Progenitor cell of endocrine pancreas (in vitro differentiated cells): ENCODE results near the gene CENPK. TPM values are rescaled to one million over a fixed set of nuclear protein-coding genes. Genes with fewer than 3 reads are reported as not detected.

ENCODE experiments used
- DNase-seq: peaks from one replicate; pipeline ENCODE4 v3.0.0; 2021; ENCODE audit warnings: low spot score; ENCODE audit not compliant: unreplicated experiment
- H3K27ac Mint-ChIP-seq: 2 replicates; pipeline ENCODE4 v1.8.0; 2021; ENCODE audit warnings: mild to moderate bottlenecking, moderate library complexity, mixed read lengths
- H3K27me3 Mint-ChIP-seq: 2 replicates; pipeline ENCODE4 v1.8.0; 2021; ENCODE audit warnings: mixed read lengths
- H3K36me3 Mint-ChIP-seq: 2 replicates; pipeline ENCODE4 v1.8.0; 2022; ENCODE audit warnings: mixed read lengths; ENCODE audit not compliant: insufficient read depth
- H3K4me1 Mint-ChIP-seq: 2 replicates; pipeline ENCODE4 v1.8.0; 2021; ENCODE audit warnings: low read depth, mixed read lengths
- H3K4me3 Mint-ChIP-seq: 2 replicates; pipeline ENCODE4 v1.8.0; 2021; ENCODE audit warnings: low read depth, mild to moderate bottlenecking, moderate library complexity, mixed read lengths
- H3K9me3 Mint-ChIP-seq: 2 replicates; pipeline ENCODE4 v1.8.0; 2021; ENCODE audit warnings: low read depth, mixed read lengths
- CTCF ChIP-seq: fragments of 200-600 bp; sonication (generic); IDR thresholded peaks from one replicate; pipeline ENCODE4 v1.5.0; 2021; ENCODE audit warnings: antibody characterized with exemption, mild to moderate bottlenecking; ENCODE audit not compliant: unreplicated experiment
- total RNA-seq: library from RNA; stranded (reverse); gene quantifications from 2 replicates; pipeline ENCODE4 v1.2.1, GENCODE V29; 2021

The CENPK gene
- total RNA-seq, 1 donor from 2014 or later = 36.3 TPM

- no peak overlapping the region for H3K27ac Mint-ChIP-seq
- TF ChIP-seq CTCF = no peak
- H3K9me3 Mint-ChIP-seq = no peaks in the 10 kb centered on the region
- no peak for DNase-seq
- H3K27me3 Mint-ChIP-seq = no peaks in the 10 kb centered on the region
- peaks cover 5% of the 10 kb centered on the region for H3K36me3 Mint-ChIP-seq
- H3K4me1 Mint-ChIP-seq = no peaks in the 10 kb centered on the region
- H3K4me3 Mint-ChIP-seq = no peak overlapping the region
Observed at GRCh38 chr5:65544473-65544872, 18.5 kb downstream of the CENPK start.

GRCh38 chr5:65539827-65540226 is 23.1 kb downstream of the CENPK start:
- peaks cover 4% of the 10 kb centered on the region for H3K36me3 Mint-ChIP-seq
- no peaks in the 10 kb centered on the region for H3K4me1 Mint-ChIP-seq
- H3K27ac Mint-ChIP-seq = no peak overlapping the region
- H3K27me3 Mint-ChIP-seq = no peaks in the 10 kb centered on the region
- no peak for TF ChIP-seq CTCF
- no peak overlapping the region for H3K4me3 Mint-ChIP-seq
- no peak for DNase-seq
- no peaks in the 10 kb centered on the region for H3K9me3 Mint-ChIP-seq

GRCh38 chr5:65535529-65535987 is 27.4 kb downstream of the CENPK start:
- peaks cover 2% of the 10 kb centered on the region for H3K36me3 Mint-ChIP-seq
- no peaks in the 10 kb centered on the region for H3K9me3 Mint-ChIP-seq
- H3K27me3 Mint-ChIP-seq = no peaks in the 10 kb centered on the region
- no peaks in the 10 kb centered on the region for H3K4me1 Mint-ChIP-seq
- H3K27ac Mint-ChIP-seq = no peak overlapping the region
- no peak overlapping the region for H3K4me3 Mint-ChIP-seq
- DNase-seq = no peak
- TF ChIP-seq CTCF = no peak

- H3K36me3 Mint-ChIP-seq = peaks cover 2% of the 10 kb centered on the region
- H3K4me1 Mint-ChIP-seq = no peaks in the 10 kb centered on the region
- no peak for DNase-seq
- no peaks in the 10 kb centered on the region for H3K27me3 Mint-ChIP-seq
- H3K9me3 Mint-ChIP-seq = no peaks in the 10 kb centered on the region
- H3K4me3 Mint-ChIP-seq = no peak overlapping the region
- no peak for TF ChIP-seq CTCF
- H3K27ac Mint-ChIP-seq = no peak overlapping the region
Observed at GRCh38 chr5:65530904-65531303, 32.1 kb downstream of the CENPK start.

- Mint-ChIP-seq H3K27me3 (no peaks in the 10 kb centered on the region), H3K9me3 (no peaks in the 10 kb centered on the region), H3K4me3 (no peak overlapping the region), H3K4me1 (no peaks in the 10 kb centered on the region), H3K27ac (no peak overlapping the region), H3K36me3 (no peaks in the 10 kb centered on the region)
- DNase-seq = no peak
- no peak for TF ChIP-seq CTCF
Observed at GRCh38 chr5:65525726-65526125, 37.2 kb downstream of the CENPK start.
